ENCODE measurements around the gene REV3L.

The REV3L gene

DNA sequence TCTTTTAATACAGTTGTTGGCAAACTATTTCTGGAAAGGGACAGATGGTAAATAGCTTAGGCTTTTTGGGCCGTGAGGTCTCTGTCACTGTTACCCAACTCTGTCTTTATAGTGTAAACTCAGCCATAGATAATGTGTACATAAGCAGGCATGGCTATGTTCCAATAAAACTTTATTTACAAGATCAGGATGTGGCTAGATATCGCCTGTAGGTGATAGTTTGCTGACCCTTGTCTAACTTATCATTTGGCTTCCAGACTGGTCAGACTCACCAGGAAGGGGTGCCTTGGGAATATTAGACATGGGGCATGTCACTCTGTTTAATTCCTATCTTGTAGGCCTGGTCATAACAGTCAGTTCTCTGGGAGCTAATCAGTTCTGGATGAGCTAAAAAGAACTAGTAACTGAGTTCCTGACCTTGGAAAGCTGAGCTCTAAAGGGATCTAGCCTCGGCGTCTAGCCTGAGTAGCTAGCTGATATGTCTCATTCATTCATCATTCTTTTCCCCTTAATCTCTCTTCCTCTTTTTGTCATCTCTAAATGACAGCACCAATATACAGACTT lies 232.1 kb downstream of the REV3L start:
- no peak for DNase-seq
